ENCODE data around the gene SORBS1. TPM values are rescaled to one million over a fixed set of nuclear protein-coding genes. Genes with fewer than 3 reads are reported as not detected.

Gene SORBS1
- total RNA-seq, 1 donor from 2014 or later, result 5.1 TPM

DNA sequence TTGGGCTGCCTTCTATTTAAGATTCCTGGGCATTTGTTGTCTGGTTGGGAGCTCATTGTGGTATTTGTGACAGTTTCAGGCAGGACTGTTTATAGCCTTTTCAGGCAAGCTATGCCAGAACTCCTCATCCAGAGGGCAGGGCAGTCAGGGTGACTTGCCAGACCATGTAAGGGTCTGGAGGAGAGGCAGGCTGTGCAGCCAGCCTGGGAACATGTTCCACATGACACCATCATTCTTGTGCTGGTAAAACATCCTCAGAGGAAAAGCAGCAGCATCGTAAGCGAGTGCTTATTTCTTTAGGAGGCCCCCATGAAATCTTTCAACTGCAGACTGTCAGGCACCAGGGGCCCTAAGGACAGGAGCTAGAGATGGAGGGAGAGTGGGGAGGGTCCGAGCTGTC, 44.0 kb upstream of the SORBS1 start:
- no peak overlapping the region for H3K27ac ChIP-seq (ENCODE audit: low read depth, low read length)
- Mint-ChIP-seq H3K9me3 (ENCODE audit: unreplicated experiment) (no peaks in the 10 kb centered on the region), H3K4me1 (ENCODE audit: low read depth, unreplicated experiment) (peaks cover 8% of the 10 kb centered on the region), H3K36me3 (ENCODE audit: low read depth, unreplicated experiment) (peaks cover 29% of the 10 kb centered on the region), H3K27me3 (ENCODE audit: low read depth, unreplicated experiment) (no peaks in the 10 kb centered on the region), H3K27ac (ENCODE audit: unreplicated experiment) (peak overlapping the region; percentile 16), H3K4me3 (ENCODE audit: unreplicated experiment) (no peak overlapping the region)
- peaks cover 30% of the 10 kb centered on the region for H3K36me3 ChIP-seq (ENCODE audit: insufficient read depth, low read length)
- H3K9ac ChIP-seq (ENCODE audit: low read length), result no peak overlapping the region
- no peaks in the 10 kb centered on the region for H3K4me1 ChIP-seq (ENCODE audit: insufficient read depth, low read length)
- peaks cover 24% of the 10 kb centered on the region for H4K20me1 ChIP-seq (ENCODE audit: insufficient read depth, low read length)
- no peaks in the 10 kb centered on the region for H3K27me3 ChIP-seq (ENCODE audit: insufficient read depth, low read length)
- no peak for FAIRE-seq
- H3K4me2 ChIP-seq (ENCODE audit: low read length), result no peak overlapping the region
- no peak for DNase-seq (ENCODE audit: low read depth)
- no peak overlapping the region for H2AFZ ChIP-seq (ENCODE audit: low read depth, low read length)
- H3K4me3 ChIP-seq (ENCODE audit: insufficient read depth, low read depth, low read length), result no peak overlapping the region
- no peak for TF ChIP-seq EZH2 (IDR thresholded peaks at IDR 0.05; ENCODE audit: insufficient read depth, low read length)
- TF ChIP-seq CTCF (IDR thresholded peaks at IDR 0.05; ENCODE audit: insufficient read depth, low read depth, low read length), result no peak
- H3K79me2 ChIP-seq (ENCODE audit: insufficient read depth, low read length), result no peaks in the 10 kb centered on the region
- H3K9me3 ChIP-seq (ENCODE audit: insufficient read depth, low read depth, low read length), result no peaks in the 10 kb centered on the region

GRCh38 chr10:95604630-95605029, 43.5 kb upstream of the SORBS1 start:
- H3K4me2 ChIP-seq (ENCODE audit: low read length), result no peak overlapping the region
- TF ChIP-seq EZH2 (IDR thresholded peaks at IDR 0.05; ENCODE audit: insufficient read depth, low read length) (no peak), CTCF (IDR thresholded peaks at IDR 0.05; ENCODE audit: insufficient read depth, low read depth, low read length) (no peak)
- H3K36me3 ChIP-seq (ENCODE audit: insufficient read depth, low read length), result peaks cover 27% of the 10 kb centered on the region
- H4K20me1 ChIP-seq (ENCODE audit: insufficient read depth, low read length), result peaks cover 23% of the 10 kb centered on the region
- no peak overlapping the region for H3K4me3 ChIP-seq (ENCODE audit: insufficient read depth, low read depth, low read length)
- H3K36me3 Mint-ChIP-seq (ENCODE audit: low read depth, unreplicated experiment), result peaks cover 26% of the 10 kb centered on the region
- H3K9ac ChIP-seq (ENCODE audit: low read length), result no peak overlapping the region
- no peak for DNase-seq (ENCODE audit: low read depth)
- no peaks in the 10 kb centered on the region for H3K4me1 ChIP-seq (ENCODE audit: insufficient read depth, low read length)
- no peak overlapping the region for H2AFZ ChIP-seq (ENCODE audit: low read depth, low read length)
- H3K27me3 Mint-ChIP-seq (ENCODE audit: low read depth, unreplicated experiment), result no peaks in the 10 kb centered on the region
- no peaks in the 10 kb centered on the region for H3K9me3 Mint-ChIP-seq (ENCODE audit: unreplicated experiment)
- peaks cover 8% of the 10 kb centered on the region for H3K4me1 Mint-ChIP-seq (ENCODE audit: low read depth, unreplicated experiment)
- H3K27ac ChIP-seq (ENCODE audit: low read depth, low read length), result no peak overlapping the region
- FAIRE-seq, result no peak
- no peaks in the 10 kb centered on the region for H3K9me3 ChIP-seq (ENCODE audit: insufficient read depth, low read depth, low read length)
- no peaks in the 10 kb centered on the region for H3K27me3 ChIP-seq (ENCODE audit: insufficient read depth, low read length)
- peak overlapping the region; percentile 16 for H3K27ac Mint-ChIP-seq (ENCODE audit: unreplicated experiment)
- no peaks in the 10 kb centered on the region for H3K79me2 ChIP-seq (ENCODE audit: insufficient read depth, low read length)
- no peak overlapping the region for H3K4me3 Mint-ChIP-seq (ENCODE audit: unreplicated experiment)

DNA sequence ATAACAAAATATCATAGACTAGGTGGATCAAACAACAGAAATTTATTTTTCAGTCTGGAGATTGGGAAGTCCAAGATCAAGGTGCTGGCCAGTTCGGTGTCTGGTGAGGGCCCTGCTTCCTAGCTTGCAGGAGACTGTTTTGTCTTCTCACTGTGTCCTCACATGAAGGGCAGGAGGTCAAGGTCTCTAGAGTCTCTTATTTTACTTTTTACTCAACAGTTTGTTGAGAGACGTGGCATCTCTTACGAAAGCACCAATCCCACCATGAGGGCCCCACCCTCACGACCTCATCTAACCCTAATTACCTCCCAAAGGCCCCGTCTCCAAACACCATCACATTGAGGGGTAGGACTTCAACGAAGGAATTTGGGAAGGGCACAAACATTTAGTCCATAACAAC, 41.2 kb upstream of the SORBS1 start:
- DNase-seq (ENCODE audit: low read depth), result no peak
- H2AFZ ChIP-seq (ENCODE audit: low read depth, low read length), result no peak overlapping the region
- H3K27me3 Mint-ChIP-seq (ENCODE audit: low read depth, unreplicated experiment), result no peaks in the 10 kb centered on the region
- H3K27ac Mint-ChIP-seq (ENCODE audit: unreplicated experiment), result no peak overlapping the region
- no peaks in the 10 kb centered on the region for H3K27me3 ChIP-seq (ENCODE audit: insufficient read depth, low read length)
- H3K9me3 ChIP-seq (ENCODE audit: insufficient read depth, low read depth, low read length), result no peaks in the 10 kb centered on the region
- H4K20me1 ChIP-seq (ENCODE audit: insufficient read depth, low read length), result peaks cover 17% of the 10 kb centered on the region
- H3K36me3 Mint-ChIP-seq (ENCODE audit: low read depth, unreplicated experiment), result peaks cover 15% of the 10 kb centered on the region
- H3K4me3 Mint-ChIP-seq (ENCODE audit: unreplicated experiment), result no peak overlapping the region
- no peak overlapping the region for H3K4me3 ChIP-seq (ENCODE audit: insufficient read depth, low read depth, low read length)
- H3K79me2 ChIP-seq (ENCODE audit: insufficient read depth, low read length), result no peaks in the 10 kb centered on the region
- H3K4me2 ChIP-seq (ENCODE audit: low read length), result no peak overlapping the region
- no peak overlapping the region for H3K27ac ChIP-seq (ENCODE audit: low read depth, low read length)
- no peak overlapping the region for H3K9ac ChIP-seq (ENCODE audit: low read length)
- peaks cover 11% of the 10 kb centered on the region for H3K36me3 ChIP-seq (ENCODE audit: insufficient read depth, low read length)
- no peaks in the 10 kb centered on the region for H3K4me1 ChIP-seq (ENCODE audit: insufficient read depth, low read length)
- H3K4me1 Mint-ChIP-seq (ENCODE audit: low read depth, unreplicated experiment), result peaks cover 8% of the 10 kb centered on the region
- FAIRE-seq, result no peak
- TF ChIP-seq EZH2 (IDR thresholded peaks at IDR 0.05; ENCODE audit: insufficient read depth, low read length) (no peak), CTCF (IDR thresholded peaks at IDR 0.05; ENCODE audit: insufficient read depth, low read depth, low read length) (no peak)
- no peaks in the 10 kb centered on the region for H3K9me3 Mint-ChIP-seq (ENCODE audit: unreplicated experiment)

Measured in astrocyte (in vitro differentiated cells and primary cell).